HCT116 (cell line): Measurements from ENCODE around the gene UBA52. TPM values are rescaled to one million over a fixed set of nuclear protein-coding genes. Genes with fewer than 3 reads are reported as not detected.

Experiments used
- ATAC-seq: fragments of 200-7000 bp; cut with Tn5 transposase; 2 replicates; pipeline ENCODE4 v1.9.1; 2020; ENCODE audit warnings: mild to moderate bottlenecking, moderate library complexity
- BruUV-seq: library from RNA; stranded (reverse); fragments of 400-500 nt; replicated peaks from 2 replicates; lab custom pipeline; 2021; lab: Mats Ljungman, UMichigan
- CTCF ChIA-PET: fragments of 300-600 bp; sonication (Branson Sonifier 250); formaldehyde crosslinking; loops from one replicate; lab custom pipeline; 2021; ENCODE audit warnings: antibody characterized with exemption; lab: Charles Lee
- POLR2A ChIA-PET: fragments of 300-600, 350-600 bp; sonication (Branson Sonifier 250); formaldehyde crosslinking; loops from one replicate; lab custom pipeline; 2021; ENCODE audit warnings: antibody characterized with exemption; lab: Charles Lee
- RAD21 ChIA-PET, 2 experiments: fragments of 300-600 bp; sonication (Branson Sonifier 250); formaldehyde crosslinking; loops; one replicate each; lab custom pipeline; 2023; ENCODE audit warnings: low total read pairs in 2 of 2; ENCODE audit not compliant: uncharacterized antibody in 2 of 2, unreplicated experiment in 2 of 2, low non-redundant PET in 1 of 2; lab: Charles Lee
- DNase-seq: peaks from one replicate; pipeline ENCODE4 v3.0.0-alpha.2; 2010; ENCODE audit warnings: low read depth, low spot score
- H2AFZ ChIP-seq: fragments of 200-600 bp; shearing (Covaris generic), sonication (generic); 2 replicates; pipeline ENCODE4 v1.6.1; 2017; ENCODE audit warnings: low read depth, mixed run types, mixed read lengths, antibody characterized with exemption, low read length; ENCODE audit not compliant: poor library complexity, severe bottlenecking
- H3K27ac ChIP-seq: 2 replicates; pipeline ENCODE4 v1.5.1; 2012; ENCODE audit warnings: low read depth, low read length
- H3K27me3 ChIP-seq: fragments of 200-600 bp; sonication (generic); 2 replicates; pipeline ENCODE4 v1.6.1; 2016; ENCODE audit warnings: mixed run types, low read length, mixed read lengths; ENCODE audit not compliant: insufficient read depth
- H3K36me3 ChIP-seq, 2 experiments: fragments of 200-500 bp in 1 of 2; fragments of 200-600 bp in 1 of 2; sonication (Bioruptor generic) in 1 of 2; sonication (generic) in 1 of 2; 2 replicates each; pipeline versions ENCODE4 v1.5.1 to v1.6.1; 2014 to 2016; ENCODE audit warnings: low read length in 2 of 2, inconsistent platforms in 1 of 2, mixed read lengths in 1 of 2, mixed run types in 1 of 2; ENCODE audit not compliant: insufficient read depth in 2 of 2, control insufficient read depth in 1 of 2
- H3K4me1 ChIP-seq, 2 experiments: fragments of 200-600 bp in 1 of 2; sonication (generic) in 1 of 2; 2 replicates each; pipeline versions ENCODE4 v1.5.1 to v1.6.1; 2012 to 2017; ENCODE audit warnings: low read length in 2 of 2, inconsistent platforms in 1 of 2, mild to moderate bottlenecking in 1 of 2, mixed read lengths in 1 of 2, mixed run types in 1 of 2, moderate library complexity in 1 of 2; ENCODE audit not compliant: insufficient read depth in 2 of 2, control insufficient read depth in 1 of 2
- H3K4me2 ChIP-seq: fragments of 200-600 bp; sonication (generic); 2 replicates; pipeline ENCODE4 v1.6.1; 2017; ENCODE audit warnings: mixed run types, low read length, mixed read lengths
- H3K4me3 ChIP-seq, 2 experiments: fragments of 200-600 bp in 1 of 2; sonication (generic) in 1 of 2; replicated peaks in 1 of 2; 2 replicates each; pipeline ENCODE4 v1.5.1; 2011 to 2016; ENCODE audit warnings: low read length in 2 of 2, control low read depth in 1 of 2, low read depth in 1 of 2, mild to moderate bottlenecking in 1 of 2, mixed read lengths in 1 of 2, mixed run types in 1 of 2
- H3K79me2 ChIP-seq: fragments of 200-600 bp; sonication (generic); 2 replicates; pipeline ENCODE4 v1.6.1; 2017; ENCODE audit warnings: mild to moderate bottlenecking, mixed run types, low read length, moderate library complexity, mixed read lengths; ENCODE audit not compliant: insufficient read depth
- H3K9ac ChIP-seq: fragments of 200-600 bp; sonication (generic); 2 replicates; pipeline ENCODE4 v1.6.1; 2016; ENCODE audit warnings: low read length, mixed read lengths
- H3K9me2 ChIP-seq: fragments of 200-600 bp; sonication (generic), shearing (Covaris generic); 2 replicates; pipeline ENCODE4 v1.6.1; 2017; ENCODE audit warnings: mixed run types, mild to moderate bottlenecking, moderate library complexity; ENCODE audit not compliant: insufficient read depth
- H3K9me3 ChIP-seq, 2 experiments: fragments of 200-500 bp in 1 of 2; fragments of 200-600 bp in 1 of 2; sonication (Bioruptor generic) in 1 of 2; sonication (generic) in 1 of 2; 2 replicates each; pipeline ENCODE4 v1.6.1; 2014 to 2017; ENCODE audit warnings: low read length in 2 of 2, mixed read lengths in 2 of 2, inconsistent platforms in 1 of 2, low read depth in 1 of 2, mild to moderate bottlenecking in 1 of 2, mixed run types in 1 of 2, moderate library complexity in 1 of 2; ENCODE audit not compliant: control insufficient read depth in 1 of 2, insufficient read depth in 1 of 2
- H4K20me1 ChIP-seq: fragments of 200-600 bp; sonication (generic), shearing (Covaris generic); 2 replicates; pipeline ENCODE4 v1.6.1; 2017; ENCODE audit warnings: mixed run types, mild to moderate bottlenecking, moderate library complexity; ENCODE audit not compliant: insufficient read depth
- ATF3 ChIP-seq: IDR thresholded peaks from 2 replicates; pipeline ENCODE4 v1.6.1; 2012
- CBX3 ChIP-seq: IDR thresholded peaks from 2 replicates; pipeline ENCODE4 v1.6.1; 2012; ENCODE audit warnings: low read depth
- EGR1 ChIP-seq: IDR thresholded peaks from 2 replicates; pipeline ENCODE4 v1.6.1; 2012; ENCODE audit warnings: low read depth
- ELF1 ChIP-seq: IDR thresholded peaks from 2 replicates; pipeline ENCODE4 v1.6.1; 2012; ENCODE audit warnings: low read depth, borderline replicate concordance
- EZH2 ChIP-seq: fragments of 200-600 bp; sonication (generic); IDR thresholded peaks from 2 replicates; pipeline ENCODE4 v1.6.1; 2017; ENCODE audit warnings: antibody characterized with exemption, mixed run types
- POLR2A ChIP-seq: IDR thresholded peaks from 2 replicates; pipeline ENCODE4 v1.7.0; 2011; ENCODE audit warnings: borderline replicate concordance; ENCODE audit not compliant: insufficient read depth, insufficient read length; ENCODE audit errors: extremely low read depth
- POLR2AphosphoS5 ChIP-seq: IDR thresholded peaks from 2 replicates; pipeline ENCODE4 v1.6.1; 2011; ENCODE audit warnings: mild to moderate bottlenecking, low read depth, low read length, moderate library complexity
- SIN3A ChIP-seq: IDR thresholded peaks from 2 replicates; pipeline ENCODE4 v1.6.1; 2012; ENCODE audit warnings: low read depth
- SP1 ChIP-seq: IDR thresholded peaks from 2 replicates; pipeline ENCODE4 v1.6.1; 2012; ENCODE audit warnings: low read depth
- TCF7L2 ChIP-seq: IDR thresholded peaks from 2 replicates; pipeline ENCODE4 v1.7.0; 2011; ENCODE audit warnings: borderline replicate concordance, inconsistent platforms; ENCODE audit not compliant: insufficient read depth, insufficient read length; ENCODE audit errors: extremely low read depth
- ZBTB33 ChIP-seq: IDR thresholded peaks from 2 replicates; pipeline ENCODE4 v1.6.1; 2011; ENCODE audit warnings: mild to moderate bottlenecking, low read length, moderate library complexity; ENCODE audit not compliant: insufficient replicate concordance; ENCODE audit errors: extremely low read depth
- ZFX ChIP-seq: fragments of 450-650 bp; IDR thresholded peaks from 2 replicates; pipeline ENCODE4 v1.6.1; 2017
- intact Hi-C: fragments of 100-400 bp; cut with micrococcal nuclease; formaldehyde crosslinking; loops from 2 replicates; pipeline ENCODE4 v1.10.0; 2022
- total RNA-seq: library from RNA; stranded (reverse); gene quantifications from one replicate; pipeline ENCODE4 v1.2.1, GENCODE V29; 2021; ENCODE audit not compliant: unreplicated experiment
- TF ChIP-seq, protein P1 (sequence below): IDR thresholded peaks from 2 replicates; pipeline ENCODE4 v1.6.1; 2012
- TF ChIP-seq, protein P2 (sequence below), 3 experiments: fragments of 200-600 bp in 1 of 3; sonication (generic) in 1 of 3; IDR thresholded peaks in 2 of 3; conservative IDR thresholded peaks in 1 of 3; 2 replicates each; pipeline ENCODE4 v1.5.1; 2012 to 2017; ENCODE audit warnings: low read depth in 2 of 3, low read length in 2 of 3, antibody characterized with exemption in 1 of 3, borderline replicate concordance in 1 of 3, control low read depth in 1 of 3, mild to moderate bottlenecking in 1 of 3, mixed read lengths in 1 of 3, mixed run types in 1 of 3, moderate library complexity in 1 of 3; ENCODE audit not compliant: insufficient read depth in 1 of 3

Gene UBA52
- total RNA-seq, 1 experiment from 2014 or later = 1,743 TPM

GRCh38 chr19:18557411-18558201, 14.1 kb upstream of the UBA52 start, which contains the start of gene KXD1:
Gene KXD1 (plus strand): TSS chr19:18557870. CDS start chr19:18562057, 4,187 bp downstream.
- Histone ChIP-seq H3K9ac (peak within 1 kb of the TSS; percentile 94), H3K27ac (peak within 1 kb of the TSS; percentile 79), H3K36me3 (peaks cover 4 to 16% of the 10 kb centered on the region in 2 experiments; a peak in 2 of 4 replicates), H2AFZ (no peak within 1 kb of the TSS), H3K27me3 (no peaks in the 10 kb centered on the region), H3K4me2 (peak within 1 kb of the TSS; percentile 91), H3K9me3 (no peaks in the 10 kb centered on the region), H4K20me1 (no peaks in the 10 kb centered on the region), H3K9me2 (no peaks in the 10 kb centered on the region), H3K4me1 (peaks cover 4 to 22% of the 10 kb centered on the region in 2 experiments; a peak in 3 of 4 replicates), H3K79me2 (peaks cover 51% of the 10 kb centered on the region), H3K4me3 (peak within 1 kb of the TSS; percentile 89 to 100)
- TF ChIP-seq TCF7L2 (peak; percentile 71), EZH2 (no peak), ATF3 (no peak), POLR2A (peak; percentile 55), POLR2AphosphoS5 (peak; percentile 78), ELF1 (peak; percentile 80), SIN3A (peak; percentile 77), EGR1 (no peak; the same call in 1 of the 2 replicates), CBX3 (peak; percentile 93), SP1 (peak; percentile 65), ZFX (peak; percentile 54; the same call in 1 of the 2 replicates), ZBTB33 (no peak)
- TF ChIP-seq, protein P1, sequence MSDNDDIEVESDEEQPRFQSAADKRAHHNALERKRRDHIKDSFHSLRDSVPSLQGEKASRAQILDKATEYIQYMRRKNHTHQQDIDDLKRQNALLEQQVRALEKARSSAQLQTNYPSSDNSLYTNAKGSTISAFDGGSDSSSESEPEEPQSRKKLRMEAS = peak; percentile 93
- TF ChIP-seq, protein P2, sequence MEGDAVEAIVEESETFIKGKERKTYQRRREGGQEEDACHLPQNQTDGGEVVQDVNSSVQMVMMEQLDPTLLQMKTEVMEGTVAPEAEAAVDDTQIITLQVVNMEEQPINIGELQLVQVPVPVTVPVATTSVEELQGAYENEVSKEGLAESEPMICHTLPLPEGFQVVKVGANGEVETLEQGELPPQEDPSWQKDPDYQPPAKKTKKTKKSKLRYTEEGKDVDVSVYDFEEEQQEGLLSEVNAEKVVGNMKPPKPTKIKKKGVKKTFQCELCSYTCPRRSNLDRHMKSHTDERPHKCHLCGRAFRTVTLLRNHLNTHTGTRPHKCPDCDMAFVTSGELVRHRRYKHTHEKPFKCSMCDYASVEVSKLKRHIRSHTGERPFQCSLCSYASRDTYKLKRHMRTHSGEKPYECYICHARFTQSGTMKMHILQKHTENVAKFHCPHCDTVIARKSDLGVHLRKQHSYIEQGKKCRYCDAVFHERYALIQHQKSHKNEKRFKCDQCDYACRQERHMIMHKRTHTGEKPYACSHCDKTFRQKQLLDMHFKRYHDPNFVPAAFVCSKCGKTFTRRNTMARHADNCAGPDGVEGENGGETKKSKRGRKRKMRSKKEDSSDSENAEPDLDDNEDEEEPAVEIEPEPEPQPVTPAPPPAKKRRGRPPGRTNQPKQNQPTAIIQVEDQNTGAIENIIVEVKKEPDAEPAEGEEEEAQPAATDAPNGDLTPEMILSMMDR (IDR thresholded peaks at IDR 0.05 in 2 of 3, conservative IDR thresholded peaks at IDR 0.05 in 1 of 3; ENCODE audit: borderline replicate concordance in 1 of 3, insufficient read depth in 1 of 3, low read depth in 2 of 3, low read length in 2 of 3) = no peak
- RAD21 ChIA-PET = interaction anchor here in 1 of 2 experiments (0.8 kb wide), 1 partner anchor 31 kb away, joined by 4 read pairs; no protein-coding TSS in a partner anchor
- no TSS peak for BruUV-seq
- DNase-seq = peak; percentile 99
- intact Hi-C loops = loop anchor here (1.0 kb wide), 2 partner anchors 33 to 35 kb away; partner anchors contain the start of gene ELL
- POLR2A ChIA-PET = interaction anchor here (0.7 to 2.4 kb wide), 13 partner anchors 10 to 282 kb away, joined by 3 to 15 read pairs (median 3); partner anchors contain the start of genes ELL, FKBP8 and UBA52
- CTCF ChIA-PET = interaction anchor here (0.6 to 1.5 kb wide), 4 partner anchors 11 to 114 kb away, joined by 3 to 4 read pairs (median 3); no protein-coding TSS in a partner anchor
- ATAC-seq = peak; percentile 97
